Naive thymus-derived CD4-positive, alpha-beta T cell (primary cell): ENCODE data around the gene ITPR3. TPM values are rescaled to one million over a fixed set of nuclear protein-coding genes. Genes with fewer than 3 reads are reported as not detected.
A peak's percentile ranks its signal among the peaks of the same experiment; 100 is the strongest.

ENCODE experiments used
- ATAC-seq: fragments of 150-1000 bp; cut with Tn5 transposase; 2 replicates; pipeline ENCODE4 v1.10.0; 2021; ENCODE audit warnings: mild to moderate bottlenecking, moderate library complexity
- CTCF ChIA-PET: fragments of 350-600 bp; sonication (Branson Sonifier 250); formaldehyde crosslinking; loops from one replicate; lab custom pipeline; 2021; ENCODE audit warnings: antibody characterized with exemption; lab: Charles Lee
- POLR2A ChIA-PET: fragments of 350-600 bp; sonication (Branson Sonifier 250); formaldehyde crosslinking; loops from one replicate; lab custom pipeline; 2021; ENCODE audit warnings: antibody characterized with exemption, inconsistent platforms; lab: Charles Lee
- DNase-seq, 9 donors: peaks; one replicate each; pipeline versions ENCODE4 v3.0.0 to v3.0.0-alpha.2; 2020 to 2022; ENCODE audit warnings: mixed read lengths in 1 of 9
- H3K27ac ChIP-seq: one replicate; pipeline ENCODE4 v1.7.0; 2013; ENCODE audit warnings: mild to moderate bottlenecking, low read depth, low read length, moderate library complexity
- H3K27me3 ChIP-seq, 2 donors: one replicate each; pipeline ENCODE4 v1.7.0; 2013; ENCODE audit warnings: low read length in 2 of 2, mild to moderate bottlenecking in 2 of 2, moderate library complexity in 2 of 2; ENCODE audit not compliant: control insufficient read depth in 2 of 2, insufficient read depth in 2 of 2
- H3K36me3 ChIP-seq, 3 experiments: 1 replicate in 2 of 3; 2 replicates in 1 of 3; pipeline ENCODE4 v1.7.0; 2013; ENCODE audit warnings: low read length in 3 of 3, mild to moderate bottlenecking in 3 of 3, moderate library complexity in 1 of 3; ENCODE audit not compliant: insufficient read depth in 3 of 3, control insufficient read depth in 2 of 3
- H3K4me1 ChIP-seq, 2 donors: one replicate each; pipeline ENCODE4 v1.7.0; 2013; ENCODE audit warnings: low read length in 2 of 2, mild to moderate bottlenecking in 2 of 2, moderate library complexity in 1 of 2; ENCODE audit not compliant: control insufficient read depth in 2 of 2, insufficient read depth in 2 of 2
- H3K4me3 ChIP-seq: 2 replicates; pipeline ENCODE4 v1.7.0; 2013; ENCODE audit warnings: mild to moderate bottlenecking, low read length
- H3K9me3 ChIP-seq, 3 experiments: 1 replicate in 2 of 3; 2 replicates in 1 of 3; pipeline ENCODE4 v1.7.0; 2013; ENCODE audit warnings: low read length in 3 of 3; ENCODE audit not compliant: control insufficient read depth in 2 of 3
- H3K27ac Mint-ChIP-seq, 9 donors: one replicate each; pipeline ENCODE4 v1.8.0; 2020 to 2022; ENCODE audit warnings: mixed read lengths in 9 of 9, mild to moderate bottlenecking in 8 of 9, moderate library complexity in 5 of 9, inconsistent platforms in 2 of 9
- H3K27me3 Mint-ChIP-seq, 5 donors: one replicate each; pipeline ENCODE4 v1.8.0; 2021 to 2022; ENCODE audit warnings: mixed read lengths in 5 of 5, mild to moderate bottlenecking in 1 of 5
- H3K36me3 Mint-ChIP-seq, 5 donors: one replicate each; pipeline ENCODE4 v1.8.0; 2020 to 2022; ENCODE audit warnings: mixed read lengths in 5 of 5, mild to moderate bottlenecking in 3 of 5, inconsistent platforms in 1 of 5
- H3K4me1 Mint-ChIP-seq, 7 donors: one replicate each; pipeline ENCODE4 v1.8.0; 2020 to 2022; ENCODE audit warnings: mixed read lengths in 7 of 7, mild to moderate bottlenecking in 3 of 7, inconsistent platforms in 1 of 7
- H3K4me3 Mint-ChIP-seq, 10 donors: one replicate each; pipeline ENCODE4 v1.8.0; 2020 to 2022; ENCODE audit warnings: mild to moderate bottlenecking in 10 of 10, mixed read lengths in 10 of 10, moderate library complexity in 6 of 10, inconsistent platforms in 2 of 10
- H3K9me3 Mint-ChIP-seq, 11 donors: one replicate each; pipeline ENCODE4 v1.8.0; 2020 to 2022; ENCODE audit warnings: mixed read lengths in 11 of 11, mild to moderate bottlenecking in 4 of 11, inconsistent platforms in 1 of 11, moderate library complexity in 1 of 11
- intact Hi-C, 2 donors: fragments of 100-400 bp; cut with micrococcal nuclease; formaldehyde crosslinking; loops; one replicate each; pipeline ENCODE4 v1.15.1; 2023
- polyA plus RNA-seq, 2 donors: library from polyadenylated mRNA; unstranded; fragments of 300-500 nt; fragmentation: Illumina TruSeq; gene quantifications; one replicate each; pipeline ENCODE4 v1.2.3, GENCODE V29; 2021
- total RNA-seq, 6 experiments: library from RNA in 5 of 6; stranded (reverse) in 5 of 6; gene quantifications; 1 replicate in 5 of 6; 2 replicates in 1 of 6; pipeline ENCODE4 v1.2.3 and lab custom pipeline; 2021 to 2026

ITPR3 gene
- total and polyA plus RNA-seq, 7 experiments from 2014 or later = 1.7 to 65.7 (median 41.4) TPM

GRCh38 chr6:33696076-33696475, 75.0 kb downstream of the ITPR3 start:
- Histone ChIP-seq H3K36me3 (peaks cover 0 to 34% (median 6%) of the 10 kb centered on the region in 3 experiments), H3K27ac (peak overlapping the region; percentile 80), H3K27me3 (no peaks in the 10 kb centered on the region), H3K4me3 (no peak overlapping the region), H3K4me1 (peaks cover 58 to 74% of the 10 kb centered on the region in 2 donors), H3K9me3 (no peaks in the 10 kb centered on the region)
- peaks cover 39 to 95% (median 81%) of the 10 kb centered on the region in 7 donors for H3K4me1 Mint-ChIP-seq
- DNase-seq = no peak
- intact Hi-C loops = loop anchor here (2.0 to 10.0 kb wide), 2 partner anchors 15 to 271 kb away; partner anchors contain the start of genes SYNGAP1 (in 1 of the 2) and UQCC2 (in 1 of the 2)
- H3K9me3 Mint-ChIP-seq = no peaks in the 10 kb centered on the region
- ATAC-seq = no peak
- CTCF ChIA-PET = interaction anchor here (1.6 to 2.3 kb wide), 2 partner anchors 110 to 114 kb away, joined by 4 to 13 read pairs; no protein-coding TSS in a partner anchor
- POLR2A ChIA-PET = interaction anchor here (0.7 to 6.8 kb wide), 5 partner anchors 10 to 106 kb away, joined by 3 to 53 read pairs (median 4); partner anchors contain the start of genes ITPR3 and UQCC2
- H3K4me3 Mint-ChIP-seq = peak overlapping the region; percentile 63 to 82 (median 75)
- peaks cover 1 to 25% (median 10%) of the 10 kb centered on the region in 5 donors for H3K36me3 Mint-ChIP-seq
- peak overlapping the region; percentile 93 to 100 (median 96) for H3K27ac Mint-ChIP-seq
- no peaks in the 10 kb centered on the region for H3K27me3 Mint-ChIP-seq

- Mint-ChIP-seq H3K36me3 (peaks cover 0 to 21% (median 12%) of the 10 kb centered on the region in 5 donors), H3K27ac (peak overlapping the region; percentile 93 to 100 (median 96)), H3K9me3 (no peaks in the 10 kb centered on the region), H3K4me3 (peak overlapping the region; percentile 63 to 82 (median 75)), H3K27me3 (no peaks in the 10 kb centered on the region), H3K4me1 (peaks cover 42 to 91% (median 77%) of the 10 kb centered on the region in 7 donors)
- ATAC-seq = peak; percentile 49
- ChIA-PET POLR2A (interaction anchor here (1.0 to 2.1 kb wide), 8 partner anchors 9 to 117 kb away, joined by 3 to 8 read pairs (median 4); partner anchors contain the start of genes BAK1, ITPR3 and UQCC2), CTCF (interaction anchor here (0.6 to 2.3 kb wide), 8 partner anchors 14 to 115 kb away, joined by 3 to 13 read pairs (median 4); partner anchors contain the start of gene UQCC2)
- H3K36me3 ChIP-seq = peaks cover 0 to 27% (median 6%) of the 10 kb centered on the region in 3 experiments
- H3K27me3 ChIP-seq = no peaks in the 10 kb centered on the region
- H3K4me3 ChIP-seq = peak overlapping the region; percentile 18
- intact Hi-C loops = loop anchor here (1.0 to 10.0 kb wide), 3 partner anchors 14 to 272 kb away; partner anchors contain the start of genes UQCC2 (in 2 of the 2) and SYNGAP1 (in 1 of the 2)
- peak overlapping the region; percentile 80 for H3K27ac ChIP-seq
- peak in 7 of 9 donors; percentile 45 to 59 (median 54) for DNase-seq
- no peaks in the 10 kb centered on the region for H3K9me3 ChIP-seq
- peaks cover 54 to 74% of the 10 kb centered on the region in 2 donors for H3K4me1 ChIP-seq
Measured at GRCh38 chr6:33696548-33697518, 75.7 kb downstream of the ITPR3 start.

- no peaks in the 10 kb centered on the region for H3K27me3 Mint-ChIP-seq
- H3K36me3 ChIP-seq = peaks cover 0 to 25% (median 6%) of the 10 kb centered on the region in 3 experiments
- intact Hi-C loops = loop anchor here (1.0 to 10.0 kb wide), 3 partner anchors 13 to 273 kb away; partner anchors contain the start of genes UQCC2 (in 2 of the 2) and SYNGAP1 (in 1 of the 2)
- H3K27ac ChIP-seq = peak overlapping the region; percentile 34
- H3K4me1 Mint-ChIP-seq = peaks cover 32 to 81% (median 70%) of the 10 kb centered on the region in 7 donors
- H3K27me3 ChIP-seq = no peaks in the 10 kb centered on the region
- no peaks in the 10 kb centered on the region for H3K9me3 Mint-ChIP-seq
- peak overlapping the region; percentile 93 to 100 (median 96) for H3K27ac Mint-ChIP-seq
- H3K9me3 ChIP-seq = no peaks in the 10 kb centered on the region
- ChIA-PET POLR2A (interaction anchor here (1.0 to 2.1 kb wide), 7 partner anchors 8 to 106 kb away, joined by 3 to 8 read pairs (median 5); partner anchors contain the start of genes ITPR3 and UQCC2), CTCF (interaction anchor here (1.2 to 2.3 kb wide), 8 partner anchors 13 to 118 kb away, joined by 3 to 13 read pairs (median 4); partner anchors contain the start of genes BAK1 and UQCC2)
- H3K4me1 ChIP-seq = peaks cover 44 to 64% of the 10 kb centered on the region in 2 donors
- peaks cover 0 to 16% (median 8%) of the 10 kb centered on the region in 5 donors for H3K36me3 Mint-ChIP-seq
- H3K4me3 Mint-ChIP-seq = peak overlapping the region in 7 of 10 donors; percentile 33 to 78 (median 68)
- ATAC-seq (no peak), DNase-seq (no peak)
- H3K4me3 ChIP-seq = no peak overlapping the region
Measured at GRCh38 chr6:33697845-33698244, 76.7 kb downstream of the ITPR3 start.

GRCh38 chr6:33698494-33698893, 77.4 kb downstream of the ITPR3 start:
- no peaks in the 10 kb centered on the region for H3K9me3 Mint-ChIP-seq
- H3K4me1 Mint-ChIP-seq = peaks cover 27 to 74% (median 63%) of the 10 kb centered on the region in 7 donors
- intact Hi-C loops = loop anchor here in 1 of 2 donors (10.0 kb wide), 1 partner anchor 274 kb away; the partner anchor contains the start of gene SYNGAP1
- CTCF ChIA-PET = interaction anchor here (0.6 to 2.3 kb wide), 4 partner anchors 109 to 545 kb away, joined by 3 to 13 read pairs (median 4); partner anchors contain the start of gene BAK1
- Histone ChIP-seq H3K9me3 (no peaks in the 10 kb centered on the region), H3K27ac (peak overlapping the region; percentile 34), H3K4me1 (peaks cover 37 to 57% of the 10 kb centered on the region in 2 donors), H3K4me3 (no peak overlapping the region), H3K36me3 (peaks cover 0 to 23% (median 6%) of the 10 kb centered on the region in 3 experiments), H3K27me3 (no peaks in the 10 kb centered on the region)
- peaks cover 0 to 16% (median 8%) of the 10 kb centered on the region in 5 donors for H3K36me3 Mint-ChIP-seq
- H3K27me3 Mint-ChIP-seq = no peaks in the 10 kb centered on the region
- POLR2A ChIA-PET = interaction anchor here (2.1 kb wide), 1 partner anchor 106 kb away, joined by 7 read pairs; no protein-coding TSS in a partner anchor
- H3K27ac Mint-ChIP-seq = peak overlapping the region; percentile 29 to 100 (median 81)
- ATAC-seq (no peak), DNase-seq (peak in 3 of 9 donors; percentile 6 to 24 (median 14))
- peak overlapping the region in 4 of 10 donors; percentile 14 to 40 (median 33) for H3K4me3 Mint-ChIP-seq

GRCh38 chr6:33699131-33699530, 78.0 kb downstream of the ITPR3 start:
- ATAC-seq (no peak), DNase-seq (no peak)
- ChIA-PET CTCF (interaction anchor here (0.6 to 1.2 kb wide), 3 partner anchors 109 to 544 kb away, joined by 3 to 4 read pairs (median 4); partner anchors contain the start of gene BAK1), POLR2A (no interaction called here)
- H3K4me1 ChIP-seq = peaks cover 31 to 51% of the 10 kb centered on the region in 2 donors
- peaks cover 0 to 19% (median 6%) of the 10 kb centered on the region in 3 experiments for H3K36me3 ChIP-seq
- intact Hi-C loops = loop anchor here in 1 of 2 donors (10.0 kb wide), 1 partner anchor 274 kb away; the partner anchor contains the start of gene SYNGAP1
- H3K4me3 Mint-ChIP-seq = peak overlapping the region in 4 of 10 donors; percentile 16 to 48 (median 30)
- no peaks in the 10 kb centered on the region for H3K27me3 ChIP-seq
- peaks cover 27 to 68% (median 58%) of the 10 kb centered on the region in 7 donors for H3K4me1 Mint-ChIP-seq
- H3K4me3 ChIP-seq = no peak overlapping the region
- H3K27me3 Mint-ChIP-seq = no peaks in the 10 kb centered on the region
- peaks cover 0 to 14% (median 8%) of the 10 kb centered on the region in 5 donors for H3K36me3 Mint-ChIP-seq
- no peaks in the 10 kb centered on the region for H3K9me3 Mint-ChIP-seq
- H3K27ac ChIP-seq = peak overlapping the region; percentile 34
- H3K27ac Mint-ChIP-seq = peak overlapping the region; percentile 61 to 100 (median 81)
- no peaks in the 10 kb centered on the region for H3K9me3 ChIP-seq
